Measurements from ENCODE around the gene SDR42E1. TPM values are rescaled to one million over a fixed set of nuclear protein-coding genes. Genes with fewer than 3 reads are reported as not detected.

Gene SDR42E1
- total and polyA plus RNA-seq, 9 of the 15 experiments (the other 6 are each of a cell fraction or from before 2014, with no cell fraction given): 0.13 to 1.3 (median 0.42) TPM

DNA sequence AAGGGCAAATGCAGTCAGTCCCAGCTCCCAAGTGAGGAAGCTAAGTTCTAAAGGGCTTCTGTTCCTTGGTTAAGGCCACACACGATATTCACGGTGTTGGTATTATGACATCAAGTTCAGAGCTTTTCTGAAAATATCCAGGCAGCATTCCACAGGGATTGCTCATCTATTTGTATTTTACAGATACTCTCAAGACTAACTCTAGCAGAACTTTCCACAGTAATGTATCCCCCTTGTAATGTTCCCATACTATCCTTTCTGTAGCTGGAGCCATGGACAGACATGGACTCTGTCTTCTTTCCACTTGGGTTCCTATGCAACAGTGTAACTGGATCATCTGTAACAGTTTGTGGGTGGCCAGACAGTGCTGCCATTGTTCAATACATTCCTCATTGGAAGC is 13.5 kb downstream of the SDR42E1 start (continued):
- TF ChIP-seq KAT8 (IDR thresholded peaks at IDR 0.05; ENCODE audit: low read depth): no peak
- TF ChIP-seq, protein P1, sequence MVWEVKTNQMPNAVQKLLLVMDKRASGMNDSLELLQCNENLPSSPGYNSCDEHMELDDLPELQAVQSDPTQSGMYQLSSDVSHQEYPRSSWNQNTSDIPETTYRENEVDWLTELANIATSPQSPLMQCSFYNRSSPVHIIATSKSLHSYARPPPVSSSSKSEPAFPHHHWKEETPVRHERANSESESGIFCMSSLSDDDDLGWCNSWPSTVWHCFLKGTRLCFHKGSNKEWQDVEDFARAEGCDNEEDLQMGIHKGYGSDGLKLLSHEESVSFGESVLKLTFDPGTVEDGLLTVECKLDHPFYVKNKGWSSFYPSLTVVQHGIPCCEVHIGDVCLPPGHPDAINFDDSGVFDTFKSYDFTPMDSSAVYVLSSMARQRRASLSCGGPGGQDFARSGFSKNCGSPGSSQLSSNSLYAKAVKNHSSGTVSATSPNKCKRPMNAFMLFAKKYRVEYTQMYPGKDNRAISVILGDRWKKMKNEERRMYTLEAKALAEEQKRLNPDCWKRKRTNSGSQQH (CRISPR knock-in tag; IDR thresholded peaks at IDR 0.05): no peak

DNA sequence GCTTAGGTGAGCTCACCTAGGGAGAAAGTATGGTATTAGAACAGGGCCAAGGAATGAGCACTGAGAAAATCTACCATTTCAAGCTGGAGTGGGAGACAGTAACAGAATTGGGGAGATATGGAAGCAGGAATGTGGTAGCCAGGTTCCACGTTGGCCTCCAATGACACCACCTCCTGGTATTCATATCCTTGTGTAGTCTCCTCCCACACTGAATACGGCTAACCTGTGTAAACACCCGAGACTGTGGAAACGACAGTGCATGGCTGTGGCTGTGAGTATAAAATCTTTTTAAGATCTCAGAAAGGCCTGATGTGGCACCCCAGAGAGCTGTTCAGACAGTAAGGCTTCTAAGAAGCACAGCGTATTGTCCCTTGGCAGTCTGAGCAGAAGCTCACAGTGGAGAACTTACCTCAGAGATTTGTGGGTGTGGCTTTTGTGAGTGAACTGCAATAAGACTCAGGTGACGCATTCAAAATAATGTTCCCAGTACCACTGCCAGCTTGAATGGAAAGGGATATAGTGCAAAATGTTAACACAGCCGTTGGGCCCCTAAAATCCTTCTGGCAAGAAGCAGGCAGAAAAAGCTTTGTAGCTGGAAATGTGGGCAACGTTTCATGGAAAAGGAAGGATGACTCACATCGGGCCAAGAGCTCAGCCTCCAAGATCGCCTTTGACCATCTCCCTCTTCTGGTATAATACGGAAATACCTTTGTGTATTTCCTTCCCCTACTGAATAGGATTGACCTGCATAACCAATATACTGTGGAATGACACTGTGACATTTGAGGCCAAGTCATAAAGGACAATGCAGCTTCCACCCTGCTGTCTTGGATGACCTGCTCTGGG is 14.4 kb downstream of the SDR42E1 start:
- Histone ChIP-seq H3K9ac (ENCODE audit: insufficient read depth in 1 of 2, low read depth in 2 of 2, low read length in 2 of 2) (no peak overlapping the region), H4K20me1 (replicated peaks; ENCODE audit: control insufficient read depth, insufficient read depth, low read length) (no peaks in the 10 kb centered on the region), H3K4me2 (ENCODE audit: insufficient read depth, low read length) (no peak overlapping the region), H3K9me3 (replicated peaks; ENCODE audit: control insufficient read depth, insufficient read depth, low read depth, low read length) (no peaks in the 10 kb centered on the region), H3K9me1 (ENCODE audit: control insufficient read depth, insufficient read depth, low read length) (no peaks in the 10 kb centered on the region), H3K79me2 (ENCODE audit: control insufficient read depth, insufficient read depth, low read length) (no peaks in the 10 kb centered on the region), H3K27ac (ENCODE audit: extremely low read depth, low read depth, low read length) (no peak overlapping the region), H2AFZ (ENCODE audit: low read depth, low read length) (0 out of 2 replicates have a peak overlapping the region, but pooled peaks have one; percentile 28), H3K4me3 (no peak overlapping the region), H3K4me1 (replicated peaks in 1 of 2; ENCODE audit: control insufficient read depth in 2 of 2, insufficient read depth in 2 of 2, low read length in 2 of 2) (no peaks in the 10 kb centered on the region; a peak in 1 of 5 replicates), H3K36me3 (ENCODE audit: control insufficient read depth, insufficient read depth, low read length) (no peaks in the 10 kb centered on the region), H3K27me3 (ENCODE audit: control insufficient read depth in 2 of 2, insufficient read depth in 2 of 2, low read length in 2 of 2) (peaks cover 0 to 17% of the 10 kb centered on the region in 2 experiments; a peak in 3 of 5 replicates)
- POLR2A ChIA-PET: interaction anchor here (0.6 to 1.9 kb wide), 8 partner anchors 9 to 1281 kb away, joined by 3 to 5 read pairs (median 3); partner anchors contain the start of gene SDR42E1
- ATAC-seq: peak; percentile 80
- FAIRE-seq: peak; percentile 67
- BruUV-seq (replicated peaks): no TSS peak
- 2% methylated on average over 11 of the region's 11 CpGs for WGBS (ENCODE audit: insufficient coverage, low coverage, missing lambda C conversion rate)
- intact Hi-C loops (cut with micrococcal nuclease) (loop anchor here (5.0 kb wide), 2 partner anchors 55 to 100 kb away; no protein-coding TSS in a partner anchor), in situ Hi-C loops (cut with MboI) (no loop called here)
- DNase-seq (ENCODE audit: extremely low read depth in 1 of 4, low spot score in 3 of 4): peak; percentile 39 to 47 (median 43)
- CTCF ChIA-PET (ENCODE audit: low intra/inter-chr PET ratio): interaction anchor here (0.6 to 0.7 kb wide), 2 partner anchors 101 to 107 kb away, joined by 3 read pairs; no protein-coding TSS in a partner anchor
- TF ChIP-seq MYBL2 (IDR thresholded peaks at IDR 0.05; ENCODE audit: low read depth) (no peak), MYBL2 (CRISPR knock-in tag; IDR thresholded peaks at IDR 0.05; ENCODE audit: borderline replicate concordance) (no peak), SMAD4 (CRISPR knock-in tag; conservative IDR thresholded peaks at IDR 0.05) (no peak), SETDB1 (IDR thresholded peaks at IDR 0.05; ENCODE audit: low read length) (no peak), ARID1B (IDR thresholded peaks at IDR 0.05) (0 out of 2 replicates have a peak, but pooled peaks have one; percentile 20), STAT5A (IDR thresholded peaks at IDR 0.05; ENCODE audit: borderline replicate concordance, low read length) (0 out of 2 replicates have a peak, but pooled peaks have one; percentile 11), TCF3 (CRISPR knock-in tag; IDR thresholded peaks at IDR 0.05) (no peak), ATF7 (IDR thresholded peaks at IDR 0.05) (no peak), CSDE1 (IDR thresholded peaks at IDR 0.05) (no peak), RBM15 (IDR thresholded peaks at IDR 0.05; ENCODE audit: insufficient read depth, low read length) (no peak), ZNF354B (CRISPR knock-in tag; IDR thresholded peaks at IDR 0.05) (no peak), GTF2F1 (IDR thresholded peaks at IDR 0.05; ENCODE audit: low read depth, low read length) (no peak), MAZ (CRISPR knock-in tag; conservative IDR thresholded peaks at IDR 0.05 in 1 of 2, IDR thresholded peaks at IDR 0.05 in 1 of 2) (no peak), ZNF79 (CRISPR knock-in tag; IDR thresholded peaks at IDR 0.05; ENCODE audit: low read depth) (no peak), ZNF253 (CRISPR knock-in tag; conservative IDR thresholded peaks at IDR 0.05) (no peak)
- TF ChIP-seq, protein P2, sequence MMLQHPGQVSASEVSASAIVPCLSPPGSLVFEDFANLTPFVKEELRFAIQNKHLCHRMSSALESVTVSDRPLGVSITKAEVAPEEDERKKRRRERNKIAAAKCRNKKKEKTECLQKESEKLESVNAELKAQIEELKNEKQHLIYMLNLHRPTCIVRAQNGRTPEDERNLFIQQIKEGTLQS (IDR thresholded peaks at IDR 0.05): peak; percentile 76
- TF ChIP-seq, protein P2 (CRISPR knock-in tag; conservative IDR thresholded peaks at IDR 0.05): no peak
